ENCODE data around the gene FUT8.
"Not testable (repeated sequence)": the region's sequence is repeated elsewhere in the genome, so short reads cannot be mapped to it uniquely, and the experiment has no call there.

FUT8 gene

GRCh38 chr14:65419593-65420252, 7.2 kb downstream of the FUT8 start:
- DNase-seq: no peak

- DNase-seq: no peak
Observed at GRCh38 chr14:65421201-65421981, 8.9 kb downstream of the FUT8 start.

DNA sequence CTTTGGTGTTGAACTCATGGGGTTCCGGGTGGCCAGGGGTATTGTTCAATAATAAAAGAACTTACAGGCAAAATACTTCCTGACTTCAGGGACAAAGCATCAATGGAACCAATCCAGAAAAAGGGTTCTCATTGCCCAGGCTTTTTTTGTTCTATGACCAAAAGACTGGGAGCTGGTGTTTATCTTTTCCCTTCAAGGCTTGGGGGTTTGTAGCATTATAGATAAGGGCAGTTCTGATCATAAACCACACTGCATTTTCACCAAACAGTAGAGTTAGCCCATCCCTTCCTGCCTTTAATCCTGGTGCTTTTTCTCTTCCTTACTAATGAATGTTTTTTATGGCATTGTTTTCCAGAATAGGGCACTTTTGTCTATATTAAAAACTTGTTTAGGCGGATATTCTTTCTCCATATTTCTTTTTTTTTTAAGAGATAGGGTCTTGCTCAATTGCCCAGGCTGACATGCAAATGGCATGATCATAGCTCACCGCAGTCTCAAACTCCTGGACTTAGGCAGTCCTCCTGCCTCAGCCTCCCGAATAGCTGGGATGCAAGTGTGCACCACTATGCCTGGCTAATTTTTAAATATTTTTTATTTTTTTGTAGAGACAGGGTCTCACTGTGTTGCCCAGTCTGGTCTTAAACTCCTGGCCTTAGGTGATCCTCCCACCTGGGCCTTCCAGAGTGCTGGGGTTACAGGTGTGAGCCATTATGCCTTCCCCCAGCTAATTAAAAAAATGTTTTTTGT, 9.7 kb downstream of the FUT8 start:
- no peak for DNase-seq

DNA sequence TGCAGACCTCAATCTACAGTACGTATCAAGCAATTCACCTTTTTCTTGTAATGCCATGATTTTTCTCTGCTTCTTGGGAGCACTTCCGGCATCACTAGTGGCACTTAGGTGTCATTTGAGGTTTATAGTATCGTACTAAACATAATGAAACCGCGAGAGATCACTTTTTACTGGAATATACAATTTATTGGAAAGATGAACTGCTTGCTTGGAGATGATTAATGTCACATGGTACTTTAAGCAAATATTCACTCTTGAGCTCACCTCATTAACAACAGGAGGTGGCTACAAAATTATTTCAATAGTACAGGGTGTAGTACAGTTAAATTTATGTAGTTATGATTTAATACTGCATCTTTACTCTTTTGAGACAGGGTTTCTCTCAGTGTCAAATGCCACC, 11.5 kb downstream of the FUT8 start:
- DNase-seq: no peak

DNA sequence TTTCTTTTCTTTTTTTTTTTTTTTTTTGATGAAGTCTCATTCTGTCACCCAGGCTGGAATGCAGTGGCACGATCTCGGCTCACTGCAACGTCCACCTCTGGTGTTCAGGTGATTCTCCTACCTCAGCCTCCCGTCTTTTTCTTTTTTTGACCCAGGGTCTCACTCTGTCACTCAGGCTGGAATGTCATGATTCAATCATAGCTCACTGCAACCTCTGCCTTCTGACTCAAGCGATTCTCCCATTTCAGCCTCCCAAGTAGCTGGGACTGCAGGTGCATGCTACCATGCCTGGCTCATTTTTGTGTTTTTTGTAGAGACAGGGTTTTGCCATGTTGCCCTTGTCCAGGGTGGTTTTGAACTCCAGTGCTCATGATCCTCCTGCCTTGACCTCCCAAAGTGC, 12.0 kb downstream of the FUT8 start:
- DNase-seq: no peak

GRCh38 chr14:65425885-65426284, 13.4 kb downstream of the FUT8 start:
- no peak for DNase-seq

- not testable (repeated sequence) for DNase-seq
Observed at GRCh38 chr14:65426902-65427301, 14.4 kb downstream of the FUT8 start.

DNA sequence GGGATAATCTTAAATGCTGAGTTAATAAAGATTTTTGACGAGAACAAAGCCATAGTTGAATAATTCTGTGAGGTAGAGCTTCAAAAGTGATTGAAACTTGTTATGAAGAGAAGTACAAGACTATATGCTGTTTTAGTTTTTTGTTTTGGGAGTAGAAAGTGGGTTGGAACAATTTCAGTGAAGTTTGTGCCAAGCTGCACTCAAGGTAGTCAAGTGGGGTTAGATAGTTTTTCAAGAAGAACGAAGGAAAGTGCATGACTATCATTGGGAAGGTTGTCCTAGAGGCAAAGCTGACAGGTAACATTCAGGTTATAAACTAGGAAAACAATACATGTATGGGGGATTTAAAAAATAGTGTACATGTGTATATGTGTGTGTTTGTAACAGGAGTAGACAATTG, 16.2 kb downstream of the FUT8 start:
- DNase-seq: no peak

DNA sequence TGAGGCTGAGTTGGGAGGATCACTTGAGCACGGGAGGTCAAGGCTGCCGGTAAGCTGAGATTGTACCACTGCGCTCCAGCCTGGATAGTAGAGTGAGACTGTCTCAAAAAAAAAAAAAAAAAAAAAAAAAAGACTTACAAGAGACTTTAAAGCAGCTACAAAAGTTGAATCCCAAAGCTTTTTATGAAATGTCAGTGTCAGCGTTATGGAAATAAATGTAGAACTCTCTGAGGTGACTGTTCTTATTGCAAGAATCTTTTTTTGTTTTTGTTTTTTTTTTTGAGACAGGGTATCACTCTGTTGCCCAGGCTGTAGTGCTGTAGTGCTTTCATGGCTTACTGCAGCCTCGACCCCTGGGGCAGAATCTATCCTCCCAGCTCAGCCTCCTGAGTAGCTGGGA, 17.2 kb downstream of the FUT8 start:
- DNase-seq: no peak

GRCh38 chr14:65431245-65431644, 18.7 kb downstream of the FUT8 start:
- no peak for DNase-seq

DNA sequence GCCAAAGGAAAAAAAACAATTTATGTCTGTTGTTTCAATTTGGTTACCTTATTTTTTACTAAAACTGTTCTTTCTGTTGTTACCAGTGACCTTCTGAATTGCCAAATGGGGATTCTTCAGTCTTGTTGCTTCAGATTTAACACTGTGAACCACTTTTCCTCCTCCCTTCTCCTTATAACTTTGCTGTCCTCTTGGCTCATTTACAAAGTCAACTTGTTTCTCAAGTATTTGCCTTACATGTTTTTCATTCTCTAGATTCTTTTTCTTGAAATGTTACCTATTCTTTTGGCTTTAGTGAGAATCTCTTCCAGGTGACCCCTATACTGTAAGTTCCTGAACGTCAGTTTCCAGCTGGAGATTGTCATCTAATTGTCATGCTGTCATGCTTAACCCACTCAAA, 19.4 kb downstream of the FUT8 start:
- DNase-seq: no peak

DNA sequence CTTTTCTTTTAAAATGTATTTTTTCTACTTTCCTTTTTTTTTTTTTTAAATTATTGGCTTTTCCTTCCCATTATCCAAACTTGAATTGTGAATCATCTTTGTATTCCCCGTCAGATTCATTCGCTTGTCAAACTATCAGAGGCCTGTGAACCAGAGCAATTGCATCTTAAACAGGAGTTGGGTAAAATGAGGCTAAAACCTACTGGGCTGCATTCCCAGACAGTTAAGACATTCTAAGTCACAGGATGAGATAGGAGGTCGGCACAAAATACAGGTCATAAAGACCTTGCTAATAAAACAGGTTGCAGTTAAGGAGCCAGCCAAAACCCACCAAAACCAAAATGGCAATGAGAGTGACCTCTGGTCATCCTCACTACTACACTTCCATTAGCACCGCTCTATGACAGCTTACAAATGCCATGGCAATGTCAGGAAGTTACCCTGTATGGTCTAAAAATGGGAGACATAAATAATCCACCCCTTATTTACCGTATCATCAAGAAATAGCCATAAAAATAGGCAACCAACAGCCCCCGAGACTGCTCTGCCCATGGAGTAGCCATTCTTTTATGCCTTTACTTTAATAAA, 19.9 kb downstream of the FUT8 start:
- no peak for DNase-seq

DNA sequence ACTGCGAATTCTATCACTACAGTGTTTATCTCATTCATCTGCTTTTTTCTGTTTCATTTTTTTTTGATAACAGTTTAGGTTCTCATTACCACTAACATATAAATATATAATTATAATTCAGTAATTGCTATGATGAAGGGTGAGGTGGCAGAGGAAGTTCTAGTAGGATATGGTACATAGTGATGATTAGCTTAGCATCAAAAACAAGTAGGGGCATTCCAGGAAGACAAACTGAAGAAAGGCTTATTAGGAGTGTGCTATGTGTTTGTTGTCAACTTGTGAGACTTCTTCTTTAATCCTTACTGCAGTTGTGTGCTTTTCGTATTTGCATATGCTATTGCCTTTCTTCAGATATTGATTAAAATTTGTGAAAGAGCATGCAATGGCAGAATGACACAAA, 20.6 kb downstream of the FUT8 start:
- DNase-seq: no peak

GRCh38 chr14:65433646-65434045, 21.1 kb downstream of the FUT8 start:
- DNase-seq: peak in 1 of 2 experiments; percentile 5

GRCh38 chr14:65434216-65434850, 21.8 kb downstream of the FUT8 start:
- DNase-seq: peak in 1 of 2 experiments; percentile 50

DNA sequence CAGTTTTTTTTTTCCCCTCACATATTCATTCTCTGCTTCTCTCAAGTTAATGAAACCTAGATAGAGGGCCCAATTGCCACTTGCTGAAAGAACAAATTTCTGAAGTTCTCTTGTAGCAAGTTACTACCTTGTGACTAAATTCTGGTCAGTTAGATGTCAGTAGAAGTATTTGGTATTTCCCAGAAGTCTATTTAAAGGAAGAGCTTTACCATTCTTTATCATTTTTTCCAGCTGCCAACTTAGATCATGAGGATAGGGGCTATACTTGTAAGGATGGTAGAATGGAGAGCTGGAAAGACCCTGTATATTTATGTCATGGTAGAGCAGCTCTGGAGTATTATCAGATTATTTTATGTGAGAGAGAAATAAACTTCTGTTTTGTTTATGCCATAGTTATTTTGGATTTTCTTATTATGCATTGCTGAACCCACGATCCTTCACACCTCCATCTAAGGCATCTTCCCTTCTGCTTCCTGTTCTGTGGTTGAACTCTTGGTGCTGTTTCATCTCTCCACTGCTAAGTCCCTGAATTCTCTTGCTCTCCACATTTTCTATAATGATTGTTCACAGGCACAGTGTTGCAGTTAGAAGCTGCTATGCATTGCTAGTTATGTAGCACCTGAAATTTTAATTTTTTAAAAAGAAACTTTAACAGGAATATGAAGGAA, 25.9 kb downstream of the FUT8 start:
- no peak for DNase-seq

DNA sequence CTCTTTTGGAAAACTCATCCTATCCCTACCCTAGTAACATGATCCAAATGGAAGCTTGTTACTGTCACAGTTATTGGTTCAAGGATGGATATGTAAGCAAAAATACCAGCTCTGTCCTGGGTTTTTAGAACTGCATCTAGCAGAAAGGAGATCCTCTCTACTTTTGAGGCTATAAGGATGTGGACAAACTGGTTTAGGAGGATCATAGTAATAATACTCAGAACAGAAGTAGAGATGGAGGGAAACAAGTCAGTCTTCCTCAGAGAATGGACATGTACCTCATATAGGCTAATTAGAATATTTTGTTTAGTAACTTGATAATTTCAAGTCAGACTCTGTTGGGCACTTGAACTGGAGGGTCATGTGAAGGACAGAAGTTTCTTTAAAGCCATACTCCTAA, 26.6 kb downstream of the FUT8 start:
- no peak for DNase-seq

DNA sequence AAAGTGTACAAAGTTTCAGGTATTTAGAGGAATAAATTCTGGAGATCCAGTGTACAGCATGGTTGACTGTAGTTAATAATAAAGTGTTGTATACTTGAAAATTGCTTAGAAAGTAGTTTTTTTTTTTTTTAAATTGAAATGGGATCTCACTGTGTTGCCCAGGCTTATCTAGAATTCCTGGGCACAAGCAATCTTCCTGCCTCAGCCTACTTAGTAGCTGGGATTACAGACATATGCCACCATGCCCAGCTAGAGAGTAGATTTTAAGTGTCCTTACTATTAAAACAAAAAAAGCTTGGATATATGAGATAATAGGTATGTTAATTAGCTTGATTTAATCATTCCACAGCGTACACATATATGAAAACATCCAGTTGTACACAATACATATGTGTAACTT, 27.7 kb downstream of the FUT8 start:
- no peak for DNase-seq

- no peak for DNase-seq
Observed at GRCh38 chr14:65444230-65444629, 31.7 kb downstream of the FUT8 start.

- no peak for DNase-seq
Observed at GRCh38 chr14:65446159-65446558, 33.6 kb downstream of the FUT8 start.

GRCh38 chr14:65449647-65450046, 37.1 kb downstream of the FUT8 start:
- DNase-seq: no peak

DNA sequence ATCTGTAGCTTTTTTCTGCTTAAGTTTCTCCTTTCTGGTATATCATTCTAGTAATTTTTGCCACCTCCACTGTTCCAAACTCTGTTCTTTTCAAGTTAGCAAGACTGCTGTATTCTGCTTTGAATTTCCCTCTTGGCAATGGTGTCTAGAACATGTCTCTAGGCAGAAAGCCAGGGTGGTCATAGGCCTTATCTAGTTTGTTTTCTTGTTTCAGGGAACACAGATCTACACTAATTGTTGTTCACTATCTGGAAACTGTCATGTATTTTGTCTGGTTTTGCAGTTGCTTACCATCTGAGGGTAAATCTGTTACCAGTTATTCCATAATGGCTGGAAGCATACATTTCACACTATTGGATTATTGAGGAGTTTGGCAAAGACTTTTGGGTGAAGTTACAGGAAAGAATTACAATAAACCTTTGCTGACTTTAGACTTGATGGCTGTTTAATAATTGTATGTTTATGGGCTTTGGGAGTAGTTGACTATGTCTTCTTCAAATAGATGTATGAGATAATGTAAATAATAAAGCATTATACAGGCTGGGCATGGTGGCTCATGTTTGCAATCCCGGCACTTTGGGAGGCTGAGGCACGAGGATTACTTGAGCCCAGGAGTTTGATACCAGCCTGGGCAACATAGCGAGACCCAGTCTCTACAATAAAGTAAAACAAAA, 41.4 kb downstream of the FUT8 start:
- no peak for DNase-seq
